Islet of Langerhans (tissue), 1 donor: ENCODE results near the gene TUBB8B.
"Not testable (repeated sequence)": the region's sequence is repeated elsewhere in the genome, so short reads cannot be mapped to it uniquely, and the experiment has no call there.

Source experiments
- FAIRE-seq: peaks from one replicate; lab custom pipeline; 2011; peaks lifted over from hg19 to GRCh38; lab: Jason Lieb, UNC

Gene TUBB8B

GRCh38 chr18:12773-13172 lies 36.6 kb downstream of the TUBB8B start:
- not testable (repeated sequence) for FAIRE-seq

- FAIRE-seq = not testable (repeated sequence)
Observed at GRCh38 chr18:11383-12274, 37.8 kb downstream of the TUBB8B start.

GRCh38 chr18:10624-11184 lies 38.7 kb downstream of the TUBB8B start:
- not testable (repeated sequence) for FAIRE-seq

GRCh38 chr18:9937-10336 lies 39.5 kb downstream of the TUBB8B start:
- FAIRE-seq = not testable (repeated sequence)
